Esophagus squamous epithelium (tissue), 4 donors: ENCODE measurements around the gene OR11A1.

Source experiments
- CTCF ChIP-seq, 6 experiments: fragments of 450-650 bp in 4 of 6; fragments of 200-600 bp in 2 of 6; sonication (generic) in 2 of 6; IDR thresholded peaks; one replicate each; pipeline ENCODE4 v1.5.1; 2016 to 2019; ENCODE audit warnings: antibody characterized with exemption in 6 of 6, mild to moderate bottlenecking in 4 of 6, moderate library complexity in 4 of 6
- POLR2A ChIP-seq, 4 donors: fragments of 450-650 bp; IDR thresholded peaks; one replicate each; pipeline ENCODE4 v1.6.1; 2017; ENCODE audit warnings: antibody characterized with exemption in 4 of 4, mild to moderate bottlenecking in 4 of 4, moderate library complexity in 3 of 4

GRCh38 chr6:29496961-29497360 lies 40.1 kb upstream of the OR11A1 start:
- TF ChIP-seq CTCF (IDR thresholded peaks at IDR 0.05), result no peak
- no peak for TF ChIP-seq POLR2A (IDR thresholded peaks at IDR 0.05)
